Ishikawa (cell line): ENCODE measurements around the gene SOX6.

Experiments used
- CEBPB ChIP-seq: IDR thresholded peaks from 2 replicates; pipeline ENCODE4 v1.6.1; 2012
- CREB1 ChIP-seq: IDR thresholded peaks from 2 replicates; pipeline ENCODE4 v1.6.1; 2012; ENCODE audit warnings: low read depth
- EGR1 ChIP-seq: IDR thresholded peaks from 2 replicates; pipeline ENCODE4 v1.6.1; 2012
- EP300 ChIP-seq: IDR thresholded peaks from 2 replicates; pipeline ENCODE4 v1.6.1; 2012; ENCODE audit warnings: borderline replicate concordance
- FOXM1 ChIP-seq: IDR thresholded peaks from 2 replicates; pipeline ENCODE4 v1.6.1; 2012; ENCODE audit warnings: low read depth, borderline replicate concordance
- MAX ChIP-seq: IDR thresholded peaks from 2 replicates; pipeline ENCODE4 v1.6.1; 2012
- NFIC ChIP-seq: IDR thresholded peaks from 2 replicates; pipeline ENCODE4 v1.6.1; 2012
- RAD21 ChIP-seq: IDR thresholded peaks from 2 replicates; pipeline ENCODE4 v1.6.1; 2012; ENCODE audit warnings: low read depth
- REST ChIP-seq: IDR thresholded peaks from 2 replicates; pipeline ENCODE4 v1.6.1; 2012; ENCODE audit warnings: low read depth, mild to moderate bottlenecking
- TAF1 ChIP-seq: IDR thresholded peaks from 2 replicates; pipeline ENCODE4 v1.6.1; 2012; ENCODE audit warnings: low read depth, mild to moderate bottlenecking
- TCF12 ChIP-seq: IDR thresholded peaks from 2 replicates; pipeline ENCODE4 v1.6.1; 2012; ENCODE audit warnings: low read depth
- TEAD4 ChIP-seq: IDR thresholded peaks from 2 replicates; pipeline ENCODE4 v1.6.1; 2012
- USF1 ChIP-seq: IDR thresholded peaks from 2 replicates; pipeline ENCODE4 v1.6.1; 2012
- YY1 ChIP-seq: IDR thresholded peaks from 2 replicates; pipeline ENCODE4 v1.6.1; 2012; ENCODE audit warnings: low read depth
- ZBTB7A ChIP-seq: IDR thresholded peaks from 2 replicates; pipeline ENCODE4 v1.6.1; 2012; ENCODE audit warnings: low read depth

Gene SOX6

GRCh38 chr11:16082095-16083055, 274.0 kb downstream of the SOX6 start:
- no peak for TF ChIP-seq ZBTB7A

GRCh38 chr11:16081382-16082094, 274.8 kb downstream of the SOX6 start:
- TF ChIP-seq MAX = no peak
- TF ChIP-seq CREB1 = no peak
- TF ChIP-seq TAF1 = no peak
- no peak for TF ChIP-seq NFIC

GRCh38 chr11:16080688-16081381, 275.5 kb downstream of the SOX6 start:
- TF ChIP-seq CEBPB = no peak
- no peak for TF ChIP-seq TEAD4
- no peak for TF ChIP-seq TAF1
- no peak for TF ChIP-seq CREB1
- TF ChIP-seq NFIC = no peak
- no peak for TF ChIP-seq EGR1
- TF ChIP-seq USF1 = no peak
- TF ChIP-seq TCF12 = no peak
- no peak for TF ChIP-seq RAD21

- TF ChIP-seq TAF1 (no peak), YY1 (no peak), RAD21 (no peak), EGR1 (no peak), ZBTB7A (no peak), NFIC (no peak)
Measured at GRCh38 chr11:16078936-16079335, 277.4 kb downstream of the SOX6 start.

GRCh38 chr11:16070573-16070972, 285.8 kb downstream of the SOX6 start:
- TF ChIP-seq NFIC = no peak
- TF ChIP-seq TCF12 = no peak
- no peak for TF ChIP-seq CEBPB
- TF ChIP-seq MAX = no peak

GRCh38 chr11:16059332-16059731, 297.0 kb downstream of the SOX6 start:
- no peak for TF ChIP-seq TCF12
- TF ChIP-seq TAF1 = no peak
- no peak for TF ChIP-seq ZBTB7A
- TF ChIP-seq TEAD4 = no peak
- no peak for TF ChIP-seq YY1
- no peak for TF ChIP-seq MAX

GRCh38 chr11:16058671-16059070, 297.7 kb downstream of the SOX6 start:
- TF ChIP-seq RAD21 (no peak), TEAD4 (no peak)

GRCh38 chr11:16052750-16053149, 303.6 kb downstream of the SOX6 start:
- TF ChIP-seq EGR1 (no peak), TEAD4 (no peak), REST (no peak), TCF12 (no peak), RAD21 (no peak), MAX (no peak), ZBTB7A (no peak), TAF1 (no peak), YY1 (no peak), NFIC (no peak), CREB1 (no peak), CEBPB (no peak), EP300 (no peak), FOXM1 (no peak), USF1 (no peak)
